K562 (cell line): ENCODE data around the gene HBEGF. TPM values are rescaled to one million over a fixed set of nuclear protein-coding genes. Genes with fewer than 3 reads are reported as not detected.
A peak's percentile ranks its signal among the peaks of the same experiment; 100 is the strongest.

Source experiments
- CAMTA2 ChIP-seq: fragments of 250-450 bp; sonication (Bioruptor Pico); conservative IDR thresholded peaks from 2 replicates; pipeline ENCODE4 v1.5.1; 2022
- CC2D1A ChIP-seq: fragments of 450-650 bp; IDR thresholded peaks from 2 replicates; pipeline ENCODE4 v1.6.1; 2017; ENCODE audit warnings: mild to moderate bottlenecking
- CSDE1 ChIP-seq, 2 experiments: fragments of 450-650 bp; IDR thresholded peaks; 2 replicates each; pipeline ENCODE4 v1.6.1; 2016; ENCODE audit warnings: mild to moderate bottlenecking in 1 of 2
- GMEB1 ChIP-seq: fragments of 250-450 bp; sonication (Bioruptor Pico); IDR thresholded peaks from 2 replicates; pipeline ENCODE4 v1.4.0; 2020; ENCODE audit warnings: mild to moderate bottlenecking
- JUN ChIP-seq, 2 experiments: sonication (generic) in 1 of 2; formaldehyde crosslinking in 1 of 2; IDR thresholded peaks; 2 replicates each; pipeline versions ENCODE4 v1.6.1 to v1.8.0; 2012 to 2022; ENCODE audit warnings: borderline replicate concordance in 2 of 2, mild to moderate bottlenecking in 2 of 2, improper control_type of control experiment in 1 of 2, low read depth in 1 of 2, low read length in 1 of 2, missing genetic modification reagents in 1 of 2
- NFRKB ChIP-seq: fragments of 450-650 bp; IDR thresholded peaks from 2 replicates; pipeline ENCODE4 v1.6.1; 2016; ENCODE audit warnings: low read depth
- RNF219 ChIP-seq: fragments of 250-450 bp; sonication (Bioruptor Pico); IDR thresholded peaks from 2 replicates; pipeline ENCODE4 v1.5.0; 2022; ENCODE audit warnings: mild to moderate bottlenecking
- STAT6 ChIP-seq: sonication (generic); formaldehyde crosslinking; IDR thresholded peaks from 2 replicates; pipeline ENCODE4 v1.8.1; 2023; ENCODE audit warnings: mild to moderate bottlenecking, missing genetic modification reagents
- TCF15 ChIP-seq: fragments of 250-450 bp; sonication (Bioruptor Pico); IDR thresholded peaks from 2 replicates; pipeline ENCODE4 v1.8.0; 2022; ENCODE audit warnings: moderate library complexity, mild to moderate bottlenecking, inconsistent platforms
- ZBTB9 ChIP-seq: fragments of 450-650 bp; formaldehyde crosslinking; IDR thresholded peaks from 2 replicates; pipeline ENCODE4 v1.4.0; 2020; ENCODE audit warnings: mild to moderate bottlenecking, moderate library complexity
- ZNF282 ChIP-seq: sonication (generic); formaldehyde crosslinking; IDR thresholded peaks from 2 replicates; pipeline ENCODE4 v1.8.1; 2023; ENCODE audit warnings: missing genetic modification reagents
- ZNF316 ChIP-seq: fragments of 450-650 bp; IDR thresholded peaks from 2 replicates; pipeline ENCODE4 v1.6.1; 2016
- ZNF740 ChIP-seq, 3 experiments: fragments of 200-800 bp in 1 of 3; sonication (Bioruptor generic) in 1 of 3; sonication (generic) in 1 of 3; formaldehyde crosslinking in 1 of 3; IDR thresholded peaks; 2 replicates each; pipeline versions ENCODE4 v1.6.1 to v1.8.0; 2016 to 2022; ENCODE audit warnings: mild to moderate bottlenecking in 2 of 3, missing compliant biosample characterization in 2 of 3, missing genetic modification characterization in 2 of 3, missing genetic modification reagents in 1 of 3
- polyA plus RNA-seq, 8 experiments: library from polyadenylated mRNA; depleted of rRNA in 4 of 8; stranded (reverse) in 5 of 8; unstranded in 3 of 8; fragments of >200 nt; fragmentation: Nextera tagmentation in 2 of 8; fragmentation: Illumina TruSeq in 1 of 8; extraction: Ambion mirVana in 2 of 8; extraction: Trizol in 1 of 8; gene quantifications; 2 replicates each; pipeline versions ENCODE4 v1.2.1 to v1.2.3, GENCODE V29; 2011 to 2014; ENCODE audit warnings: inconsistent platforms in 1 of 8, missing spikeins in 1 of 8
- total RNA-seq, 7 experiments: library from RNA; depleted of rRNA in 6 of 7; stranded (reverse); fragments of >200 nt in 6 of 7; fragmentation: Illumina TruSeq in 2 of 7; extraction: Trizol in 2 of 7; gene quantifications; 2 replicates each; pipeline versions ENCODE4 v1.2.1 to v1.2.3, GENCODE V29; 2011 to 2021; ENCODE audit warnings: low replicate concordance in 1 of 7

The HBEGF gene
- total and polyA plus RNA-seq, 9 of the 15 experiments (the other 6 are each of a cell fraction or from before 2014, with no cell fraction given) = 0.11 to 1.1 (median 0.60) TPM

GRCh38 chr5:140302786-140303639 lies 43.4 kb downstream of the HBEGF start, which contains the start of gene PFDN1 (continued):
- peak; percentile 45; the same call in 1 of the 2 replicates for TF ChIP-seq ZNF740 (CRISPR knock-in tag; IDR thresholded peaks at IDR 0.05)
- no peak for TF ChIP-seq ZNF740 (tag; IDR thresholded peaks at IDR 0.05)
- no peak for TF ChIP-seq GMEB1 (CRISPR knock-in tag)
- TF ChIP-seq JUN (IDR thresholded peaks at IDR 0.05; ENCODE audit: borderline replicate concordance, low read depth, low read length) = no peak
- TF ChIP-seq JUN (CRISPR knock-in tag; IDR thresholded peaks at IDR 0.05; ENCODE audit: borderline replicate concordance) = no peak
- peak; percentile 61; the same call in 1 of the 2 replicates for TF ChIP-seq NFRKB
- TF ChIP-seq ZNF282 (CRISPR knock-in tag) = no peak
- no peak for TF ChIP-seq CC2D1A
- TF ChIP-seq ZBTB9 (CRISPR knock-in tag) = 0 out of 2 replicates have a peak, but pooled peaks have one; percentile 13
- no peak for TF ChIP-seq TCF15 (CRISPR knock-in tag)
- TF ChIP-seq STAT6 = no peak
- 0 out of 2 replicates have a peak, but pooled peaks have one; percentile 25 for TF ChIP-seq RNF219 (CRISPR knock-in tag)
- TF ChIP-seq CAMTA2 (CRISPR knock-in tag) = no peak
- no peak for TF ChIP-seq ZNF316
- TF ChIP-seq CSDE1 (IDR thresholded peaks at IDR 0.05) = 0 out of 4 replicates have a peak, but pooled peaks of 1 of the 2 experiments have one; percentile 20
